WTC11 (cell line): ENCODE measurements around the gene RIN1. TPM values are rescaled to one million over a fixed set of nuclear protein-coding genes. Genes with fewer than 3 reads are reported as not detected.

Experiments
- ATAC-seq: fragments of 200-7000 bp; cut with Tn5 transposase; 2 replicates; pipeline ENCODE4 v1.10.0; 2021; ENCODE audit warnings: mild to moderate bottlenecking, moderate library complexity
- CTCF ChIA-PET: fragments of 300-600 bp; sonication (Branson Sonifier 250); formaldehyde crosslinking; loops from one replicate; lab custom pipeline; 2021; ENCODE audit warnings: antibody characterized with exemption; lab: Charles Lee
- POLR2A ChIA-PET: fragments of 350-600 bp; sonication (Branson Sonifier 250); formaldehyde crosslinking; loops from one replicate; lab custom pipeline; 2021; ENCODE audit warnings: antibody characterized with exemption; lab: Charles Lee
- DNase-seq: peaks from one replicate; pipeline ENCODE4 v3.0.0; 2021; ENCODE audit warnings: low spot score
- H3K27ac Mint-ChIP-seq: 2 replicates; pipeline ENCODE4 v1.8.0; 2021; ENCODE audit warnings: mixed read lengths
- H3K27me3 Mint-ChIP-seq: 2 replicates; pipeline ENCODE4 v1.8.0; 2021; ENCODE audit warnings: low read depth, mild to moderate bottlenecking, moderate library complexity, mixed read lengths
- H3K36me3 Mint-ChIP-seq: 2 replicates; pipeline ENCODE4 v1.8.0; 2021; ENCODE audit warnings: mixed read lengths
- H3K4me1 Mint-ChIP-seq: 2 replicates; pipeline ENCODE4 v1.8.0; 2022; ENCODE audit warnings: mixed read lengths
- H3K4me3 Mint-ChIP-seq: 2 replicates; pipeline ENCODE4 v1.8.0; 2021; ENCODE audit warnings: mild to moderate bottlenecking, moderate library complexity, mixed read lengths
- H3K9me3 Mint-ChIP-seq: 2 replicates; pipeline ENCODE4 v1.8.0; 2021; ENCODE audit warnings: mixed read lengths
- ARID4B ChIP-seq: sonication (generic); formaldehyde crosslinking; IDR thresholded peaks from 2 replicates; pipeline ENCODE4 v1.8.0; 2023; ENCODE audit warnings: missing genetic modification reagents, mild to moderate bottlenecking, borderline replicate concordance
- E2F5 ChIP-seq: sonication (generic); formaldehyde crosslinking; IDR thresholded peaks from 2 replicates; pipeline ENCODE4 v1.8.1; 2022; ENCODE audit warnings: mild to moderate bottlenecking, moderate library complexity, missing genetic modification reagents
- EMX1 ChIP-seq: fragments of 250-450 bp; sonication (Bioruptor Pico); IDR thresholded peaks from 2 replicates; pipeline ENCODE4 v1.8.0; 2021; ENCODE audit warnings: mild to moderate bottlenecking
- GTF2I ChIP-seq: fragments of 250-450 bp; sonication (Bioruptor Pico); conservative IDR thresholded peaks from 2 replicates; pipeline ENCODE4 v1.4.0; 2021; ENCODE audit warnings: mild to moderate bottlenecking
- IRF2 ChIP-seq: sonication (generic); formaldehyde crosslinking; IDR thresholded peaks from 2 replicates; pipeline ENCODE4 v1.8.0; 2022; ENCODE audit warnings: low read depth, missing genetic modification reagents, borderline replicate concordance
- JAZF1 ChIP-seq: fragments of 250-450 bp; sonication (Bioruptor Pico); IDR thresholded peaks from 2 replicates; pipeline ENCODE4 v1.9.0; 2021; ENCODE audit warnings: moderate library complexity, mild to moderate bottlenecking, inconsistent platforms
- KAT7 ChIP-seq: sonication (generic); formaldehyde crosslinking; IDR thresholded peaks from 2 replicates; pipeline ENCODE4 v1.8.1; 2023; ENCODE audit warnings: missing genetic modification reagents, mild to moderate bottlenecking, borderline replicate concordance
- MXD4 ChIP-seq: fragments of 250-450 bp; sonication (Bioruptor Pico); IDR thresholded peaks from 2 replicates; pipeline ENCODE4 v1.8.0; 2021; ENCODE audit warnings: mild to moderate bottlenecking, moderate library complexity, borderline replicate concordance
- MYBL2 ChIP-seq: sonication (generic); formaldehyde crosslinking; IDR thresholded peaks from 2 replicates; pipeline ENCODE4 v1.8.1; 2023; ENCODE audit warnings: mild to moderate bottlenecking, moderate library complexity, missing genetic modification reagents
- NFE2L1 ChIP-seq: sonication (generic); formaldehyde crosslinking; IDR thresholded peaks from 2 replicates; pipeline ENCODE4 v1.8.1; 2023; ENCODE audit warnings: missing genetic modification reagents
- NR1H2 ChIP-seq: sonication (generic); formaldehyde crosslinking; IDR thresholded peaks from 2 replicates; pipeline ENCODE4 v1.9.0; 2021; ENCODE audit warnings: mild to moderate bottlenecking, moderate library complexity, missing genetic modification reagents
- SOX15 ChIP-seq: fragments of 250-450 bp; sonication (Bioruptor Pico); IDR thresholded peaks from 2 replicates; pipeline ENCODE4 v1.9.0; 2021; ENCODE audit warnings: mild to moderate bottlenecking
- TCF7 ChIP-seq: sonication (generic); formaldehyde crosslinking; IDR thresholded peaks from 2 replicates; pipeline ENCODE4 v1.8.0; 2022; ENCODE audit warnings: mild to moderate bottlenecking, low read depth, missing genetic modification reagents, moderate library complexity
- ZNF138 ChIP-seq: sonication (generic); formaldehyde crosslinking; conservative IDR thresholded peaks from 2 replicates; pipeline ENCODE4 v1.8.1; 2022; ENCODE audit warnings: mild to moderate bottlenecking, moderate library complexity, missing genetic modification reagents
- ZNF219 ChIP-seq: sonication (generic); formaldehyde crosslinking; IDR thresholded peaks from 2 replicates; pipeline ENCODE4 v1.8.0; 2023; ENCODE audit warnings: missing genetic modification reagents, mild to moderate bottlenecking, borderline replicate concordance
- ZNF263 ChIP-seq: sonication (generic); formaldehyde crosslinking; IDR thresholded peaks from 2 replicates; pipeline ENCODE4 v1.8.1; 2022; ENCODE audit warnings: low read depth, mild to moderate bottlenecking, moderate library complexity, missing genetic modification reagents
- total RNA-seq: library from RNA; stranded (reverse); gene quantifications from 3 replicates; pipeline ENCODE4 v1.2.3, GENCODE V29; 2021
- TF ChIP-seq, protein P1 (sequence below): fragments of 200-600 bp; IDR thresholded peaks from 2 replicates; pipeline ENCODE4 v1.8.0; 2022; ENCODE audit warnings: antibody characterized with exemption
- TF ChIP-seq, protein P2 (sequence below): sonication (generic); formaldehyde crosslinking; IDR thresholded peaks from 2 replicates; pipeline ENCODE4 v1.8.1; 2023; ENCODE audit warnings: mild to moderate bottlenecking, missing genetic modification reagents, moderate library complexity

RIN1 gene
- total RNA-seq, 1 experiment from 2014 or later, result 5.0 TPM

GRCh38 chr11:66318600-66318970 lies 17.6 kb downstream of the RIN1 start:
- Mint-ChIP-seq H3K27me3 (peaks cover 22% of the 10 kb centered on the region), H3K9me3 (peaks cover 24% of the 10 kb centered on the region), H3K4me1 (peaks cover 24% of the 10 kb centered on the region), H3K36me3 (peaks cover 20% of the 10 kb centered on the region), H3K4me3 (no peak overlapping the region), H3K27ac (no peak overlapping the region)
- CTCF ChIA-PET, result interaction anchor here (1.0 to 3.4 kb wide), 6 partner anchors 8 to 68 kb away, joined by 3 to 31 read pairs (median 14); partner anchors contain the start of genes RIN1 and YIF1A
- POLR2A ChIA-PET, result interaction anchor here (1.4 kb wide), 1 partner anchor 16 kb away, joined by 8 read pairs; no protein-coding TSS in a partner anchor
- ATAC-seq (no peak), DNase-seq (no peak)
- TF ChIP-seq KAT7 (CRISPR knock-in tag), result no peak
- no peak for TF ChIP-seq MYBL2
- TF ChIP-seq NR1H2 (CRISPR knock-in tag), result no peak
- no peak for TF ChIP-seq ZNF219 (CRISPR knock-in tag)
- TF ChIP-seq ZNF263 (CRISPR knock-in tag), result no peak
- TF ChIP-seq JAZF1, result no peak
- no peak for TF ChIP-seq SOX15 (CRISPR knock-in tag)
- TF ChIP-seq, protein P1, sequence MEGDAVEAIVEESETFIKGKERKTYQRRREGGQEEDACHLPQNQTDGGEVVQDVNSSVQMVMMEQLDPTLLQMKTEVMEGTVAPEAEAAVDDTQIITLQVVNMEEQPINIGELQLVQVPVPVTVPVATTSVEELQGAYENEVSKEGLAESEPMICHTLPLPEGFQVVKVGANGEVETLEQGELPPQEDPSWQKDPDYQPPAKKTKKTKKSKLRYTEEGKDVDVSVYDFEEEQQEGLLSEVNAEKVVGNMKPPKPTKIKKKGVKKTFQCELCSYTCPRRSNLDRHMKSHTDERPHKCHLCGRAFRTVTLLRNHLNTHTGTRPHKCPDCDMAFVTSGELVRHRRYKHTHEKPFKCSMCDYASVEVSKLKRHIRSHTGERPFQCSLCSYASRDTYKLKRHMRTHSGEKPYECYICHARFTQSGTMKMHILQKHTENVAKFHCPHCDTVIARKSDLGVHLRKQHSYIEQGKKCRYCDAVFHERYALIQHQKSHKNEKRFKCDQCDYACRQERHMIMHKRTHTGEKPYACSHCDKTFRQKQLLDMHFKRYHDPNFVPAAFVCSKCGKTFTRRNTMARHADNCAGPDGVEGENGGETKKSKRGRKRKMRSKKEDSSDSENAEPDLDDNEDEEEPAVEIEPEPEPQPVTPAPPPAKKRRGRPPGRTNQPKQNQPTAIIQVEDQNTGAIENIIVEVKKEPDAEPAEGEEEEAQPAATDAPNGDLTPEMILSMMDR, result no peak
- no peak for TF ChIP-seq ARID4B (CRISPR knock-in tag)
- TF ChIP-seq GTF2I (CRISPR knock-in tag), result no peak
- no peak for TF ChIP-seq EMX1 (CRISPR knock-in tag)
- TF ChIP-seq TCF7 (CRISPR knock-in tag), result no peak
- TF ChIP-seq ZNF138 (CRISPR knock-in tag), result no peak
- no peak for TF ChIP-seq E2F5
- TF ChIP-seq, protein P2, sequence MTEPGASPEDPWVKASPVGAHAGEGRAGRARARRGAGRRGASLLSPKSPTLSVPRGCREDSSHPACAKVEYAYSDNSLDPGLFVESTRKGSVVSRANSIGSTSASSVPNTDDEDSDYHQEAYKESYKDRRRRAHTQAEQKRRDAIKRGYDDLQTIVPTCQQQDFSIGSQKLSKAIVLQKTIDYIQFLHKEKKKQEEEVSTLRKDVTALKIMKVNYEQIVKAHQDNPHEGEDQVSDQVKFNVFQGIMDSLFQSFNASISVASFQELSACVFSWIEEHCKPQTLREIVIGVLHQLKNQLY, result no peak
- no peak for TF ChIP-seq IRF2 (CRISPR knock-in tag)
- no peak for TF ChIP-seq NFE2L1 (CRISPR knock-in tag)
- TF ChIP-seq MXD4 (CRISPR knock-in tag), result no peak
